Transverse colon (tissue), 4 donors: ENCODE data around the gene SPAG17. TPM values are rescaled to one million over a fixed set of nuclear protein-coding genes. Genes with fewer than 3 reads are reported as not detected.

Source experiments
- DNase-seq: peaks from one replicate; pipeline ENCODE4 v3.0.0-alpha.2; 2019
- H3K27ac ChIP-seq, 4 donors: fragments of 200-600 bp; sonication (generic); 2 replicates each; pipeline ENCODE4 v1.5.1; 2016 to 2018; ENCODE audit warnings: inconsistent platforms in 4 of 4
- H3K27me3 ChIP-seq: fragments of 200-600 bp; sonication (generic); 2 replicates; pipeline ENCODE4 v1.5.1; 2017; ENCODE audit warnings: inconsistent platforms
- H3K36me3 ChIP-seq, 4 donors: fragments of 200-600 bp; sonication (generic); 2 replicates each; pipeline ENCODE4 v1.5.1; 2017 to 2019; ENCODE audit warnings: inconsistent platforms in 4 of 4
- H3K4me1 ChIP-seq, 4 donors: fragments of 200-600 bp; sonication (generic); 2 replicates each; pipeline ENCODE4 v1.5.1; 2017 to 2020; ENCODE audit warnings: inconsistent platforms in 4 of 4
- H3K4me3 ChIP-seq, 4 donors: fragments of 200-600 bp; sonication (generic); 1 replicate in 1 of 4; 2 replicates in 3 of 4; pipeline versions ENCODE4 v1.5.1 to v1.6.1; 2017 to 2019; ENCODE audit warnings: inconsistent platforms in 4 of 4
- H3K9me3 ChIP-seq, 2 donors: fragments of 200-600 bp; sonication (generic); 2 replicates each; pipeline ENCODE4 v1.5.1; 2017 to 2019; ENCODE audit warnings: inconsistent platforms in 2 of 2
- CTCF ChIP-seq, 5 experiments: fragments of 200-600 bp in 3 of 5; fragments of 450-650 bp in 2 of 5; sonication (generic) in 3 of 5; IDR thresholded peaks; 1 replicate in 2 of 5; 2 replicates in 3 of 5; pipeline ENCODE4 v1.5.1; 2016 to 2017; ENCODE audit warnings: antibody characterized with exemption in 5 of 5, inconsistent platforms in 3 of 5, mild to moderate bottlenecking in 2 of 5, moderate library complexity in 1 of 5
- EP300 ChIP-seq: sonication (generic); formaldehyde crosslinking; IDR thresholded peaks from one replicate; pipeline ENCODE4 v1.6.1; 2017; ENCODE audit warnings: antibody characterized with exemption, low read depth
- POLR2A ChIP-seq: fragments of 450-650 bp; IDR thresholded peaks from one replicate; pipeline ENCODE4 v1.6.1; 2016; ENCODE audit warnings: antibody characterized with exemption, mild to moderate bottlenecking, moderate library complexity
- POLR2AphosphoS5 ChIP-seq, 3 donors: sonication (generic); formaldehyde crosslinking; IDR thresholded peaks; one replicate each; pipeline ENCODE4 v1.6.1; 2016; ENCODE audit warnings: antibody characterized with exemption in 3 of 3
- WGBS, 2 donors: methylation state at CpG; one replicate each; pipeline ENCODE4 v1.1.5; 2018; ENCODE audit warnings: low coverage in 1 of 2; 5-methylcytosine and 5-hydroxymethylcytosine counted together
- in situ Hi-C, 4 donors: fragments of 200-750 bp; cut with MboI; loops; one replicate each; pipeline versions ENCODE4 v1.15.0 to v1.15.1; 2017; ENCODE audit warnings: low sequenced_read_pairs in 3 of 4, low pct_ligation_motif_present in 1 of 4, low pct_unique_long_range_greater_than_20kb in 1 of 4
- intact Hi-C: fragments of 100-400 bp; cut with DNase I; formaldehyde crosslinking; loops from one replicate; pipeline ENCODE4 v1.15.1; 2023; ENCODE audit warnings: low total_unique reads
- total RNA-seq, 4 donors: library from RNA; depleted of rRNA; stranded (reverse); fragments of >200 nt; gene quantifications; one replicate each; pipeline ENCODE4 v1.1.0, GENCODE V29; 2016

Gene SPAG17
- total RNA-seq, 4 donors from 2014 or later = not detected

DNA sequence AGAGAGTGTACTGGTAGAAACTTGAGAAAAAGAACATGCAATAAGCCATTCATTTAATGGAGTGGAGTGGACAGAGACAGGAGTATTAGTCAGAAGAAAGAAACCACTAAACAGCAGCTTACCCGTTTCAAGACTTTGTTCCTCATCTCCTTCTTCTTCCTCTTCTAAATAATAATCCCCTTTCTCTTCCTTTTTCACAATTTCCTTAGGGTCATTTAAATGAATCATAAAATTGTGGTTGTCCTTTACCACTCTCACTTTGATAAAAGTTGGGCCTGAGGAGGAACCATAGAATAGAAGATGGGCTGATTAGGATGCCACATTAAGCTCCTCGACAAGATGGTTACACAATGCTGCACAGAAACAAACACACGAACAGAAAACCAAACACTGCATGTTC lies 145.9 kb downstream of the SPAG17 start:
- Histone ChIP-seq H3K27me3 (no peaks in the 10 kb centered on the region), H3K4me3 (no peak overlapping the region), H3K36me3 (no peaks in the 10 kb centered on the region), H3K9me3 (no peaks in the 10 kb centered on the region), H3K4me1 (no peaks in the 10 kb centered on the region), H3K27ac (no peak overlapping the region)
- TF ChIP-seq CTCF (IDR thresholded peaks at IDR 0.05) (no peak), EP300 (no peak), POLR2AphosphoS5 (IDR thresholded peaks at IDR 0.05) (no peak), POLR2A (no peak)
- in situ Hi-C loops = no loop called here
- WGBS, 2 donors = 47 to 60% methylated on average over 3 of the region's 3 CpGs
- intact Hi-C loops = no loop called here
- DNase-seq = no peak

GRCh38 chr1:118032883-118033282 lies 152.1 kb downstream of the SPAG17 start:
- Histone ChIP-seq H3K36me3 (no peaks in the 10 kb centered on the region), H3K9me3 (no peaks in the 10 kb centered on the region), H3K4me1 (no peaks in the 10 kb centered on the region), H3K4me3 (no peak overlapping the region), H3K27ac (no peak overlapping the region), H3K27me3 (no peaks in the 10 kb centered on the region)
- WGBS, 2 donors = 55% methylated on average over 1 of the region's 1 CpG; no CpG with 5 or more reads in 1 of the 2 donors
- in situ Hi-C loops = no loop called here
- no peak for DNase-seq
- TF ChIP-seq CTCF (IDR thresholded peaks at IDR 0.05) = no peak
- no peak for TF ChIP-seq POLR2AphosphoS5 (IDR thresholded peaks at IDR 0.05)
- TF ChIP-seq POLR2A = no peak
- TF ChIP-seq EP300 = no peak
- intact Hi-C loops = no loop called here

DNA sequence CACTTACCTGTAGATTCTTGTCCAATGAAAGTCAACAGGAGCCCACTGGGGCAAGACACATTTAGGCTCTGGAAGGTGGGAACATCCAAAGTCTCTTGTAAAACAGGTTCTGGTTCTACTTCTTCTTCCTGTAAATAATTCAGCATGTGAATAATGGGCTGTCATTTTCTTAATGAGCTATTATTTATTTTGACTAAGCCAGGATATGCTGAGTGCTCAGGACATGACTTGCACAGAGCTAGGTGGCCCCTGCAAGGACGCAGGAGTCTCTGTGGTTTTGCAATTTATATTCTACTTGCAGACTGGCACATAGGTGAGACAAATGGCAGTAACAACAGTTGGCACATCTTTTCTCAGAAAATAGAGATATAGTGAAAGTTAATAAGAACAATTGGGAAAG lies 156.8 kb downstream of the SPAG17 start:
- Histone ChIP-seq H3K9me3 (no peaks in the 10 kb centered on the region), H3K4me1 (no peaks in the 10 kb centered on the region), H3K27me3 (no peaks in the 10 kb centered on the region), H3K36me3 (no peaks in the 10 kb centered on the region), H3K27ac (no peak overlapping the region), H3K4me3 (no peak overlapping the region)
- WGBS, 2 donors = 44 to 53% methylated on average over 1 of the region's 1 CpG
- DNase-seq = no peak
- intact Hi-C loops = no loop called here
- in situ Hi-C loops = no loop called here
- no peak for TF ChIP-seq EP300
- TF ChIP-seq POLR2A = no peak
- TF ChIP-seq POLR2AphosphoS5 (IDR thresholded peaks at IDR 0.05) = no peak
- TF ChIP-seq CTCF (IDR thresholded peaks at IDR 0.05) = no peak

- 52 to 53% methylated on average over 3 of the region's 3 CpGs for WGBS, 2 donors
- in situ Hi-C loops = no loop called here
- Histone ChIP-seq H3K27ac (no peak overlapping the region), H3K4me1 (no peaks in the 10 kb centered on the region), H3K36me3 (no peaks in the 10 kb centered on the region), H3K27me3 (no peaks in the 10 kb centered on the region), H3K4me3 (no peak overlapping the region), H3K9me3 (no peaks in the 10 kb centered on the region)
- intact Hi-C loops = no loop called here
- TF ChIP-seq POLR2A (no peak), POLR2AphosphoS5 (IDR thresholded peaks at IDR 0.05) (no peak), EP300 (no peak), CTCF (IDR thresholded peaks at IDR 0.05) (no peak)
- no peak for DNase-seq
These were observed 161.8 kb downstream of the SPAG17 start for GRCh38 chr1:118023199-118023598.
